Naive thymus-derived CD4-positive, alpha-beta T cell (primary cell): ENCODE data around the gene TMEM233. TPM values are rescaled to one million over a fixed set of nuclear protein-coding genes. Genes with fewer than 3 reads are reported as not detected.

Experiments used
- ATAC-seq: fragments of 150-1000 bp; cut with Tn5 transposase; 2 replicates; pipeline ENCODE4 v1.10.0; 2021; ENCODE audit warnings: mild to moderate bottlenecking, moderate library complexity
- CTCF ChIA-PET: fragments of 350-600 bp; sonication (Branson Sonifier 250); formaldehyde crosslinking; loops from one replicate; lab custom pipeline; 2021; ENCODE audit warnings: antibody characterized with exemption; lab: Charles Lee
- POLR2A ChIA-PET: fragments of 350-600 bp; sonication (Branson Sonifier 250); formaldehyde crosslinking; loops from one replicate; lab custom pipeline; 2021; ENCODE audit warnings: antibody characterized with exemption, inconsistent platforms; lab: Charles Lee
- DNase-seq, 9 donors: peaks; one replicate each; pipeline versions ENCODE4 v3.0.0 to v3.0.0-alpha.2; 2020 to 2022; ENCODE audit warnings: mixed read lengths in 1 of 9
- H3K27ac ChIP-seq: one replicate; pipeline ENCODE4 v1.7.0; 2013; ENCODE audit warnings: mild to moderate bottlenecking, low read depth, low read length, moderate library complexity
- H3K27me3 ChIP-seq, 2 donors: one replicate each; pipeline ENCODE4 v1.7.0; 2013; ENCODE audit warnings: low read length in 2 of 2, mild to moderate bottlenecking in 2 of 2, moderate library complexity in 2 of 2; ENCODE audit not compliant: control insufficient read depth in 2 of 2, insufficient read depth in 2 of 2
- H3K36me3 ChIP-seq, 3 experiments: 1 replicate in 2 of 3; 2 replicates in 1 of 3; pipeline ENCODE4 v1.7.0; 2013; ENCODE audit warnings: low read length in 3 of 3, mild to moderate bottlenecking in 3 of 3, moderate library complexity in 1 of 3; ENCODE audit not compliant: insufficient read depth in 3 of 3, control insufficient read depth in 2 of 3
- H3K4me1 ChIP-seq, 2 donors: one replicate each; pipeline ENCODE4 v1.7.0; 2013; ENCODE audit warnings: low read length in 2 of 2, mild to moderate bottlenecking in 2 of 2, moderate library complexity in 1 of 2; ENCODE audit not compliant: control insufficient read depth in 2 of 2, insufficient read depth in 2 of 2
- H3K4me3 ChIP-seq: 2 replicates; pipeline ENCODE4 v1.7.0; 2013; ENCODE audit warnings: mild to moderate bottlenecking, low read length
- H3K9me3 ChIP-seq, 3 experiments: 1 replicate in 2 of 3; 2 replicates in 1 of 3; pipeline ENCODE4 v1.7.0; 2013; ENCODE audit warnings: low read length in 3 of 3; ENCODE audit not compliant: control insufficient read depth in 2 of 3
- H3K27ac Mint-ChIP-seq, 9 donors: one replicate each; pipeline ENCODE4 v1.8.0; 2020 to 2022; ENCODE audit warnings: mixed read lengths in 9 of 9, mild to moderate bottlenecking in 8 of 9, moderate library complexity in 5 of 9, inconsistent platforms in 2 of 9
- H3K27me3 Mint-ChIP-seq, 5 donors: one replicate each; pipeline ENCODE4 v1.8.0; 2021 to 2022; ENCODE audit warnings: mixed read lengths in 5 of 5, mild to moderate bottlenecking in 1 of 5
- H3K36me3 Mint-ChIP-seq, 5 donors: one replicate each; pipeline ENCODE4 v1.8.0; 2020 to 2022; ENCODE audit warnings: mixed read lengths in 5 of 5, mild to moderate bottlenecking in 3 of 5, inconsistent platforms in 1 of 5
- H3K4me1 Mint-ChIP-seq, 7 donors: one replicate each; pipeline ENCODE4 v1.8.0; 2020 to 2022; ENCODE audit warnings: mixed read lengths in 7 of 7, mild to moderate bottlenecking in 3 of 7, inconsistent platforms in 1 of 7
- H3K4me3 Mint-ChIP-seq, 10 donors: one replicate each; pipeline ENCODE4 v1.8.0; 2020 to 2022; ENCODE audit warnings: mild to moderate bottlenecking in 10 of 10, mixed read lengths in 10 of 10, moderate library complexity in 6 of 10, inconsistent platforms in 2 of 10
- H3K9me3 Mint-ChIP-seq, 11 donors: one replicate each; pipeline ENCODE4 v1.8.0; 2020 to 2022; ENCODE audit warnings: mixed read lengths in 11 of 11, mild to moderate bottlenecking in 4 of 11, inconsistent platforms in 1 of 11, moderate library complexity in 1 of 11
- intact Hi-C, 2 donors: fragments of 100-400 bp; cut with micrococcal nuclease; formaldehyde crosslinking; loops; one replicate each; pipeline ENCODE4 v1.15.1; 2023
- polyA plus RNA-seq, 2 donors: library from polyadenylated mRNA; unstranded; fragments of 300-500 nt; fragmentation: Illumina TruSeq; gene quantifications; one replicate each; pipeline ENCODE4 v1.2.3, GENCODE V29; 2021
- total RNA-seq, 6 experiments: library from RNA in 5 of 6; stranded (reverse) in 5 of 6; gene quantifications; 1 replicate in 5 of 6; 2 replicates in 1 of 6; pipeline ENCODE4 v1.2.3 and lab custom pipeline; 2021 to 2026

Gene TMEM233
- total and polyA plus RNA-seq, 7 experiments from 2014 or later: not detected

DNA sequence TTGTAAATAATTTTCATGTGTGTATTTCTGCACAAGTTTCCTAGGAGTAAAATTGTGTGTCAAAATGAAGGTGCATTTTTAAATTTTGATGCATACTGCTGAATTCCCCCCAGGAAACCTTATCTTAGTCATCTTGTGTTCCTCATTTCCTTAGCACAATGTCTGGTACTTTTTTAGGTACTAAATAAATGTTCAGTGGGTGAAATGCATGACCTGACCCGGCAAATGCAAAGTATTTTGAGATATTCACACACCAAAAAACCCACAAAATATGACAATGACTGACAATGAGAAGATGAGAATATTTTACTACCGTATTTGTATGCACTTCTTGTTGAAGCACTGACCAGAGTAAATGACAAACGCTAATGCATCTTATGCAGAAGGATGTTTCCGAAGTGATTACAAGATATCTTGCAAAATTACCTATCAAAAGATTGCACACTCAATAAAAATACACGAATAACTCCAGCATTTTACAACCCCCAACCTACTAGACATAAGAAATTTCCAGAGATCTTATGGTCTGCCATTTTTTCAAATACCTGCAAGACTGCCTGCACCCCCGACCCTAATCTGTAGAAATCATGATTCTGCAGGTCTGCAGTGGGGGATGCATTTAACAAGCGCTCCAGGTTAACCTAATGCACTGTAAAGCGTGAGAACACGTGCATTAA is 73.5 kb downstream of the TMEM233 start:
- peaks cover 0 to 9% (median 0%) of the 10 kb centered on the region in 3 experiments for H3K36me3 ChIP-seq
- intact Hi-C loops: loop anchor here (1.0 to 10.0 kb wide), 17 partner anchors 8 to 1651 kb away; partner anchors contain the start of genes RAB35 (in 2 of the 2), WSB2 (in 2 of the 2), BICDL1 (in 1 of the 2) and CIT (in 1 of the 2)
- H3K27ac ChIP-seq: peak overlapping the region; percentile 76

DNA sequence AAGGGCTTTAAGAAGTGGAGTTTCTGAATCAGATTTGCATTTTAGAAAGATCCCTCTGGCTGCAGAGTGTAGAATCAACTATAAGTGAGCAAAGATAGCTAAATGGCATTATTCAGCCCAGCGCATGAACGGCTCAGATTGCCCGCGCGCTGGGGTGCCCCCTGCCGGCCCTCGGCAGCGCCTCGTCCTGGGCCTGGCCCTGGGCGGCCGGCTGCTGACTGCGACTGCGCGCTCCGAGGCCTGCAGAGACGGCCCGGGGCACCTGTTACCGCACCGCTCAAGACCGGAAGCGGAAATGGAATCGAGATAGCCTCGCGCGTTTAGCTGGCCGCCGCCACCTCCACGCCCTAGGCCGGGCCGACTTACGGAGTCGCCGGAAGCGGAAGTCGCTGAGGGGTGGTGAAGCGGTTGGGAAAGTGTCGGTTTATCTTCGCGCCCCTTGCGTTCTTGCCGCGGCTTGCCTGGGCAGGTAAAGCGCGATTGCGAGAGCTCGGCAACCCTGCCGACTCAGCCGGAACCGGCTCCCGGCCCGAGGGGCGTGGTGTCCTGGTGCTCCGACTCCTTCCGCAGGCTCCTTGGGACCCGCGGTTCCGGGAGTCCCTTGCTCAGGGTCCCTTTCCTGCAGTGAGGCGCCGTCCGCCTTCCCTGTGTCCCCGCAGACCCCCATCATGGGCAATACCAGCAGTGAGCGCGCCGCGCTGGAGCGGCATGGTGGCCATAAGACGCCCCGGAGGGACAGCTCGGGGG is 74.2 kb downstream of the TMEM233 start, which contains the start of gene PRKAB1:
Gene PRKAB1, plus strand, starts transcription at position 557 of the 747 bp plus-strand sequence. Its CDS starts 112 bp downstream, at position 669.
- intact Hi-C loops: loop anchor here (1.0 to 10.0 kb wide), 17 partner anchors 8 to 1651 kb away; partner anchors contain the start of genes CIT (in 2 of the 2), RAB35 (in 2 of the 2), WSB2 (in 2 of the 2) and BICDL1 (in 1 of the 2)
- ATAC-seq: peak; percentile 96

More for the DNA sequence above, 73.5 kb downstream of the TMEM233 start:
- H3K36me3 Mint-ChIP-seq: peaks cover 3 to 22% (median 6%) of the 10 kb centered on the region in 5 donors
- CTCF ChIA-PET: no interaction called here
- no peaks in the 10 kb centered on the region for H3K9me3 ChIP-seq
- H3K4me1 Mint-ChIP-seq: peaks cover 25 to 59% (median 48%) of the 10 kb centered on the region in 7 donors
- H3K4me3 ChIP-seq: peak overlapping the region; percentile 81
- H3K4me3 Mint-ChIP-seq: peak overlapping the region; percentile 85 to 98 (median 88)
- no peak for DNase-seq
- peak overlapping the region; percentile 53 to 92 (median 83) for H3K27ac Mint-ChIP-seq
- H3K27me3 Mint-ChIP-seq: peaks cover 0 to 5% (median 0%) of the 10 kb centered on the region in 5 donors
- no peaks in the 10 kb centered on the region for H3K27me3 ChIP-seq
- H3K9me3 Mint-ChIP-seq: no peaks in the 10 kb centered on the region
- no peak for ATAC-seq
- POLR2A ChIA-PET: interaction anchor here (0.5 to 2.0 kb wide), 4 partner anchors 8 to 1291 kb away, joined by 3 to 9 read pairs (median 3); partner anchors contain the start of gene SUDS3
- H3K4me1 ChIP-seq: peaks cover 20 to 30% of the 10 kb centered on the region in 2 donors

DNA sequence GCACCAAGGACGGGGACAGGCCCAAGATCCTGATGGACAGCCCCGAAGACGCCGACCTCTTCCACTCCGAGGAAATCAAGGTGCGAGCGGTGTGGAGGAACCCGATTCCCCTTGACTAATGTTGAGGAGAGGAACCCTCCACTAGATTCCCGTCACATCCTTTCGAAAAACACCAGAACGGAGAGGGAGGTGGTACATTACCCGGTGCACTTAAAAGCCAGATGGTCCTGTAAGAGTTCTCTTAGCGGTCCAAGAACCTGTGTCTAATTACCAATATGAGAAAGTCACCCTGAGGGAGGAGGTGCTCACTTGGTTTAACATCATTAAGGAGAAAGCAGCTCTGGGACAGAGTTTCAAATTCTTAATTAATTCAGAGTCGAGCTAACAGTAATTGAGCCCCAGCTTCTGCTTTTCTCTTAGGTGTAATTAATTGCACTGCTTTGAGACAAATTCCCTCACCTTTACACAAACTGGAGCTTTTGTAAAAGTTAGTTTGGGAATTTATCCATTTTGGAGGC is 74.8 kb downstream of the TMEM233 start:
- no peak for ATAC-seq
- intact Hi-C loops: loop anchor here (1.0 to 10.0 kb wide), 8 partner anchors 209 to 1604 kb away; partner anchors contain the start of genes CIT (in 1 of the 2), RAB35 (in 1 of the 2), RNF10 (in 1 of the 2) and RNU4-1 (in 1 of the 2)

More for the DNA sequence above, 74.2 kb downstream of the TMEM233 start, which contains the start of gene PRKAB1:
- Histone ChIP-seq H3K36me3 (peaks cover 0 to 16% (median 6%) of the 10 kb centered on the region in 3 experiments), H3K4me1 (peaks cover 20 to 30% of the 10 kb centered on the region in 2 donors), H3K9me3 (no peaks in the 10 kb centered on the region), H3K4me3 (peak within 1 kb of the TSS; percentile 81), H3K27ac (peak within 1 kb of the TSS; percentile 76), H3K27me3 (no peaks in the 10 kb centered on the region)
- peak within 1 kb of the TSS; percentile 77 to 96 (median 92) for H3K27ac Mint-ChIP-seq
- ChIA-PET POLR2A (interaction anchor here (0.5 to 2.0 kb wide), 4 partner anchors 8 to 1292 kb away, joined by 3 to 9 read pairs (median 3); partner anchors contain the start of gene SUDS3), CTCF (interaction anchor here (1.3 to 1.5 kb wide), 2 partner anchors 11 to 19 kb away, joined by 4 to 5 read pairs; no protein-coding TSS in a partner anchor)
- no peaks in the 10 kb centered on the region for H3K9me3 Mint-ChIP-seq
- DNase-seq: peak; percentile 91 to 96 (median 93)
- peak within 1 kb of the TSS; percentile 85 to 98 (median 88) for H3K4me3 Mint-ChIP-seq
- no peaks in the 10 kb centered on the region for H3K27me3 Mint-ChIP-seq
- peaks cover 27 to 63% (median 55%) of the 10 kb centered on the region in 7 donors for H3K4me1 Mint-ChIP-seq
- peaks cover 5 to 28% (median 6%) of the 10 kb centered on the region in 5 donors for H3K36me3 Mint-ChIP-seq

DNA sequence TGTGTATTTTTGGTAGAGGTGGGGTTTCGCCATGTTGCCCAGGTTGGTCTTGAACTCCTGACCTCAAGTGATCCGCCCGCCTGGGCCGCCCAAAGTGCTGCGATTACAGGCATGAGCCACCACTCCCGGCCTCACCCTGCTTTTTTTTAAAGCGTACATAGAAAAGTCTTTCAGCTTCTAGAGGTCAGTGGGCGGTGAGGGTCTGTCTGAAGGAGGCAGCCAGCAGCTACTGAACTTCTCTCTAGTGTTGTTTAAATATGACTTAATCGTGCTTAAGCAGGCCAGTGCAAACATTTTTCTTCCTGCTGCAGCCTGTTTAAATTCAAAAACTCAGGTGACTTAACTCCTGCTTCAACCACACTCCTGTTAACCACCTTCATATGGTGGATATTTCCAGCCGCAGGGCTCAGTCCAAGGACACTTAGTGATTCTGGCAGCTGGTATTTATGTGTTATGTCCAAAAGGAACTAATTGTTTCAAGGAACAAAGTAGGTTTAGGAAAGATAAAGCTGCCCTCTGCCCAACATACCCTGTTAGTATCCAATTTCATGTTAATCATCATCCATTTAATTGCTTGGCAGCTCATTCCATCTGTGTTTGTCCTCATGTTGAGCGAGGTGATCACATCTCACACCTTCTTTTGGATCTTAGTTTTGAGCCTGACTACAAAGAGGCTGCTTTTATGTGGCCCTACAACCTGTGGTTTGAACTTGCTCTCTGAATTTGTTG is 76.3 kb downstream of the TMEM233 start:
- Histone ChIP-seq H3K27ac (peak overlapping the region; percentile 4), H3K36me3 (peaks cover 8 to 38% (median 13%) of the 10 kb centered on the region in 3 experiments), H3K9me3 (no peaks in the 10 kb centered on the region), H3K4me1 (peaks cover 20 to 30% of the 10 kb centered on the region in 2 donors), H3K4me3 (no peak overlapping the region), H3K27me3 (no peaks in the 10 kb centered on the region)
- H3K36me3 Mint-ChIP-seq: peaks cover 5 to 44% (median 12%) of the 10 kb centered on the region in 5 donors
- DNase-seq (no peak), ATAC-seq (no peak)
- intact Hi-C loops: loop anchor here (5.0 to 10.0 kb wide), 7 partner anchors 342 to 1605 kb away; partner anchors contain the start of genes RAB35 (in 1 of the 2), RNF10 (in 1 of the 2), RNU4-1 (in 1 of the 2) and RNU4-2 (in 1 of the 2)
- peak overlapping the region; percentile 15 to 85 (median 64) for H3K27ac Mint-ChIP-seq
- peak overlapping the region; percentile 13 to 82 (median 64) for H3K4me3 Mint-ChIP-seq
- ChIA-PET POLR2A (no interaction called here), CTCF (interaction anchor here (0.7 kb wide), 1 partner anchor 9 kb away, joined by 5 read pairs; no protein-coding TSS in a partner anchor)
- no peaks in the 10 kb centered on the region for H3K9me3 Mint-ChIP-seq
- H3K27me3 Mint-ChIP-seq: no peaks in the 10 kb centered on the region
- peaks cover 36 to 75% (median 61%) of the 10 kb centered on the region in 7 donors for H3K4me1 Mint-ChIP-seq

More for the DNA sequence above, 74.8 kb downstream of the TMEM233 start:
- H3K9me3 ChIP-seq: no peaks in the 10 kb centered on the region
- peak overlapping the region; percentile 77 to 96 (median 92) for H3K27ac Mint-ChIP-seq
- POLR2A ChIA-PET: interaction anchor here (1.2 to 2.0 kb wide), 3 partner anchors 9 to 1293 kb away, joined by 3 to 9 read pairs (median 3); partner anchors contain the start of gene SUDS3
- CTCF ChIA-PET: interaction anchor here (1.3 to 1.5 kb wide), 2 partner anchors 11 to 20 kb away, joined by 4 to 5 read pairs; no protein-coding TSS in a partner anchor
- peak overlapping the region; percentile 85 to 98 (median 88) for H3K4me3 Mint-ChIP-seq
- peaks cover 0 to 23% (median 6%) of the 10 kb centered on the region in 3 experiments for H3K36me3 ChIP-seq
- peak overlapping the region; percentile 76 for H3K27ac ChIP-seq
- no peaks in the 10 kb centered on the region for H3K27me3 Mint-ChIP-seq
- peaks cover 20 to 30% of the 10 kb centered on the region in 2 donors for H3K4me1 ChIP-seq
- peaks cover 5 to 34% (median 6%) of the 10 kb centered on the region in 5 donors for H3K36me3 Mint-ChIP-seq
- H3K4me3 ChIP-seq: peak overlapping the region; percentile 81
- peaks cover 32 to 69% (median 58%) of the 10 kb centered on the region in 7 donors for H3K4me1 Mint-ChIP-seq
- DNase-seq: peak in 1 of 9 donors; percentile 36
- H3K9me3 Mint-ChIP-seq: no peaks in the 10 kb centered on the region
- no peaks in the 10 kb centered on the region for H3K27me3 ChIP-seq

DNA sequence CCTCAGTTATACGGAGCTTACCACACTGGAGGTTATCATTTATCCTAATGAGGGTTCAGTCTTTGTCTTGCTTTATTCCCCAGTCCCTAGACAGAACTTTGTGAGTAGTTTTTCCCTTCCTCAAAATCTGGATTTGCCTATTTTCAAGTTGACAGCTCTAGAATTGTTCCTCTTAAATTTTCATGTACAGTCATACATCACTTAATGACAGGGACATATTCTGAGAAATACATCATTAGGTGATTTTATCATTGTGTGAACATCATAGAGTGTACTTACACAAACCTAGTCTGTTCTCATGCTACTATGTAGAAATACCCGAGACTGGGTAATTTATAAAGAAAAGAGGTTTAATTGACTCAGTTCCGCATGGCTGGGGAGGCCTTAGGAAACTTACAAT is 77.5 kb downstream of the TMEM233 start:
- Histone ChIP-seq H3K27me3 (no peaks in the 10 kb centered on the region), H3K9me3 (no peaks in the 10 kb centered on the region), H3K36me3 (peaks cover 13 to 50% (median 15%) of the 10 kb centered on the region in 3 experiments), H3K4me3 (no peak overlapping the region), H3K4me1 (peaks cover 14 to 22% of the 10 kb centered on the region in 2 donors), H3K27ac (no peak overlapping the region)
- H3K9me3 Mint-ChIP-seq: no peaks in the 10 kb centered on the region
- peak overlapping the region in 3 of 10 donors; percentile 33 to 60 (median 46) for H3K4me3 Mint-ChIP-seq
- DNase-seq (no peak), ATAC-seq (no peak)
- ChIA-PET CTCF (no interaction called here), POLR2A (no interaction called here)
- peaks cover 34 to 73% (median 54%) of the 10 kb centered on the region in 7 donors for H3K4me1 Mint-ChIP-seq
- intact Hi-C loops: no loop called here
- no peaks in the 10 kb centered on the region for H3K27me3 Mint-ChIP-seq
- H3K36me3 Mint-ChIP-seq: peaks cover 8 to 54% (median 15%) of the 10 kb centered on the region in 5 donors
- peak overlapping the region in 7 of 9 donors; percentile 19 to 81 (median 49) for H3K27ac Mint-ChIP-seq
